CD4-positive, alpha-beta T cell treated with Interleukin-21 for 1 hour (primary cell): ENCODE data around the gene KANSL1.

Experiments
- DNase-seq: peaks from one replicate; pipeline ENCODE4 v3.0.0-alpha.2; 2020

Gene KANSL1

GRCh38 chr17:45996282-45996937 lies 196.8 kb downstream of the KANSL1 start:
- DNase-seq: no peak

- no peak for DNase-seq
Measured at GRCh38 chr17:45995627-45996270, 197.5 kb downstream of the KANSL1 start.

GRCh38 chr17:45994987-45995386 lies 198.2 kb downstream of the KANSL1 start:
- no peak for DNase-seq

- no peak for DNase-seq
Measured at GRCh38 chr17:45993962-45994627, 199.1 kb downstream of the KANSL1 start.

GRCh38 chr17:45992904-45993303 lies 200.3 kb downstream of the KANSL1 start:
- no peak for DNase-seq

GRCh38 chr17:45992175-45992574 lies 201.1 kb downstream of the KANSL1 start:
- DNase-seq: no peak

GRCh38 chr17:45991341-45991740 lies 201.9 kb downstream of the KANSL1 start:
- DNase-seq: no peak

- DNase-seq: no peak
Measured at GRCh38 chr17:45990886-45991285, 202.3 kb downstream of the KANSL1 start.

GRCh38 chr17:45989759-45990158 lies 203.5 kb downstream of the KANSL1 start:
- DNase-seq: no peak

GRCh38 chr17:45987706-45988105 lies 205.5 kb downstream of the KANSL1 start:
- DNase-seq: no peak

- DNase-seq: no peak
Measured at GRCh38 chr17:45986056-45986455, 207.2 kb downstream of the KANSL1 start.

GRCh38 chr17:45985447-45985846 lies 207.8 kb downstream of the KANSL1 start:
- no peak for DNase-seq

GRCh38 chr17:45984368-45984767 lies 208.9 kb downstream of the KANSL1 start:
- no peak for DNase-seq

- no peak for DNase-seq
Measured at GRCh38 chr17:45983614-45984310, 209.5 kb downstream of the KANSL1 start.

GRCh38 chr17:45982791-45983613 lies 210.2 kb downstream of the KANSL1 start:
- no peak for DNase-seq

GRCh38 chr17:45981306-45981705 lies 211.9 kb downstream of the KANSL1 start:
- DNase-seq: no peak

GRCh38 chr17:45980855-45981254 lies 212.4 kb downstream of the KANSL1 start:
- DNase-seq: no peak
